Measurements from ENCODE around the gene DMC1. TPM values are rescaled to one million over a fixed set of nuclear protein-coding genes. Genes with fewer than 3 reads are reported as not detected.
A peak's percentile ranks its signal among the peaks of the same experiment; 100 is the strongest.

DMC1 gene
- polyA plus RNA-seq, 1 experiment: 0.37 TPM

- ChIA-PET CTCF (interaction anchor here (0.6 to 1.3 kb wide), 2 partner anchors 9 to 125 kb away, joined by 3 read pairs; no protein-coding TSS in a partner anchor), POLR2A (no interaction called here)
- DNase-seq (ENCODE audit: low read depth): no peak
- no peak for TF ChIP-seq CTCF (IDR thresholded peaks at IDR 0.05; ENCODE audit: insufficient read depth, low read depth, low read length)
- H3K36me3 ChIP-seq (ENCODE audit: control insufficient read depth, insufficient read depth, low read length): no peaks in the 10 kb centered on the region
- no peak overlapping the region for H3K4me3 ChIP-seq (ENCODE audit: low read depth, low read length)
- no peaks in the 10 kb centered on the region for H3K27me3 ChIP-seq (ENCODE audit: control insufficient read depth, insufficient read depth, low read length)
These were observed 50.3 kb downstream of the DMC1 start for GRCh38 chr22:38519453-38520250.

GRCh38 chr22:38518620-38519019 lies 51.4 kb downstream of the DMC1 start:
- no peak for TF ChIP-seq CTCF (IDR thresholded peaks at IDR 0.05; ENCODE audit: insufficient read depth, low read depth, low read length)
- DNase-seq (ENCODE audit: low read depth): no peak
- ChIA-PET CTCF (interaction anchor here (0.7 to 1.3 kb wide), 2 partner anchors 8 to 163 kb away, joined by 3 read pairs; partner anchors contain the start of gene TOMM22), POLR2A (no interaction called here)
- Histone ChIP-seq H3K27me3 (ENCODE audit: control insufficient read depth, insufficient read depth, low read length) (no peaks in the 10 kb centered on the region), H3K4me3 (ENCODE audit: low read depth, low read length) (no peak overlapping the region), H3K36me3 (ENCODE audit: control insufficient read depth, insufficient read depth, low read length) (no peaks in the 10 kb centered on the region)

GRCh38 chr22:38513063-38513462 lies 56.9 kb downstream of the DMC1 start:
- TF ChIP-seq CTCF (IDR thresholded peaks at IDR 0.05; ENCODE audit: insufficient read depth, low read depth, low read length): no peak
- Histone ChIP-seq H3K4me3 (ENCODE audit: low read depth, low read length) (no peak overlapping the region), H3K27me3 (ENCODE audit: control insufficient read depth, insufficient read depth, low read length) (no peaks in the 10 kb centered on the region), H3K36me3 (ENCODE audit: control insufficient read depth, insufficient read depth, low read length) (no peaks in the 10 kb centered on the region)
- POLR2A ChIA-PET: no interaction called here
- CTCF ChIA-PET: no interaction called here
- DNase-seq (ENCODE audit: low read depth): no peak

GRCh38 chr22:38510416-38510970 lies 59.5 kb downstream of the DMC1 start:
- ChIA-PET CTCF (interaction anchor here (0.6 to 0.9 kb wide), 4 partner anchors 8 to 1990 kb away, joined by 3 to 4 read pairs (median 3); no protein-coding TSS in a partner anchor), POLR2A (interaction anchor here (0.7 kb wide), 1 partner anchor 78 kb away, joined by 3 read pairs; no protein-coding TSS in a partner anchor)
- Histone ChIP-seq H3K4me3 (ENCODE audit: low read depth, low read length) (no peak overlapping the region), H3K36me3 (ENCODE audit: control insufficient read depth, insufficient read depth, low read length) (no peaks in the 10 kb centered on the region), H3K27me3 (ENCODE audit: control insufficient read depth, insufficient read depth, low read length) (no peaks in the 10 kb centered on the region)
- no peak for DNase-seq (ENCODE audit: low read depth)
- TF ChIP-seq CTCF (IDR thresholded peaks at IDR 0.05; ENCODE audit: insufficient read depth, low read depth, low read length): no peak

- ChIA-PET POLR2A (no interaction called here), CTCF (no interaction called here)
- peaks cover 3% of the 10 kb centered on the region for H3K36me3 ChIP-seq (ENCODE audit: control insufficient read depth, insufficient read depth, low read length)
- DNase-seq (ENCODE audit: low read depth): peak; percentile 85
- no peaks in the 10 kb centered on the region for H3K27me3 ChIP-seq (ENCODE audit: control insufficient read depth, insufficient read depth, low read length)
- no peak for TF ChIP-seq CTCF (IDR thresholded peaks at IDR 0.05; ENCODE audit: insufficient read depth, low read depth, low read length)
- H3K4me3 ChIP-seq (ENCODE audit: low read depth, low read length): peak within 1 kb of the TSS; percentile 91
These were observed 63.6 kb downstream of the DMC1 start, which contains the start of gene DDX17 for GRCh38 chr22:38506118-38506962. TSS of gene DDX17 (minus strand) at chr22:38506311.
